Activated CD8-positive, alpha-beta memory T cell treated with anti-CD3 and anti-CD28 coated beads for 1 hour (primary cell): ENCODE data around the gene PAGE4.

Experiments
- DNase-seq, 2 donors: peaks; one replicate each; pipeline ENCODE4 v3.0.0-alpha.2; 2020; ENCODE audit warnings: low read depth in 1 of 2; ENCODE audit errors: extremely low read depth in 1 of 2

PAGE4 gene, protein sequence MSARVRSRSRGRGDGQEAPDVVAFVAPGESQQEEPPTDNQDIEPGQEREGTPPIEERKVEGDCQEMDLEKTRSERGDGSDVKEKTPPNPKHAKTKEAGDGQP

DNA sequence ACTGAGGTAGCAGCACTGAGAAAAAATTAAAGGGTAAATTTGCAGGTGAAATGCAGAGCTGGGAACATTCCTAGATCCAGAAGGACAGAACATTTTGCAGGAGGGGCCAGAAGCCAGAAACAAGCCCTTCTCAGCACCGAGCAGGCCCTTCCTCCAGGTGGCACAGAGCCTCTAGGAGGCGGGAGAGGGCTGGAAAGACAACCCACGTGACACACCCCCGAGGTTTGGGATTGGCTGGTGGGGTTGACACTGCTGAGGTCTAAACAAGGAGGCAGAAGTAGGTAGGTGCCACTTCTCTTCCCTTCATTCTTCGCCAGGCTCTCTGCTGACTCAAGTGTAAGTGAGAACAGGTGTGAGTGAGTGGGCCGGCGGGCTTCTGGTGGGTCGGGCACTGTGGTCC, at the start of gene PAGE4:
PAGE4 (plus strand) TSS at position 288 of the 400 bp plus-strand sequence. CDS start 1,126 bp downstream, outside the sequence.
- DNase-seq: no peak

DNA sequence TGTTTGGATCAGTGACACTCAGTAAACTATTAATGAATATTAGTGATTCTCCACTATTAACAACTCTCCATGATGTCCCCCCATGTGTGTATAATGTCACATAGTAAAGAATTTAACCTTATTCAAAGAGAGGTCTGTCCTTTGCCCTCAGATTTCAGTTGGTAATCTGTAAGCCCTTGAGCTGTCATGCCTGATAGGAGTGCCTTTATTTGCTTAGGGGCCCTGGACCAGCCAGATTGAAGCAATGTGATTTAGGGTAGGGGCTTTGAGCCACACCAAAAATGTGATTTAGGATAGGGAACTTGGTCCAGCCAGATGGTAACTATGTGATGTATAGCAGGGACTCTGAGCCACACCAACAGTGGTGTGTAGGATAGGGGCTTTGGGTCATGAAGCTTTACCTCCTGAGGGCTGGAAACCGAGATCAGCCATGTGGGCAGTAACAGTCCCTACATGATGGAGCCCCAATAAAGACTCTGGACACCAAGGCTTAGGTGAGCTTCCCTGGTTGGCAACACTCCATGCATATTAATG, 44.3 kb upstream of the PAGE4 start:
- DNase-seq: no peak

DNA sequence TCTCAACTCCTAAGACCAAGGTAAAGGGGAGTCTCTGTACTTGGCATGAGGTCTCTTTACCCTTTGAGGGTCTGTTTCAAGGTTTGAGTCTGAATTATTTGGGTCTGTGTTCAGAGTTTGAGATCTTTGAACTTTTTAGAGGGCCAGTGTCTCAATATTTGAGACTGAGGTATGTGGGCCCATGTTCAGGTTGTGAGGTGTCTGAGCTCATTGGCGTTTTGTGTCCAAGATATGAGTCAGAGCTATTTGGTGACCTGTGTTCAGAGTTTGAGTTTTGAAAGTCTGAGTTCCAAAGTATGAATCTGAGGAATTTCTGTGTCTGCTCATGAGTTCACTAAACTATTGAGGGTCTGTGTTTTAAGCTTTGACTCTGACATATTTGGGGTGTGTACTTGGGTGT, 36.7 kb upstream of the PAGE4 start:
- DNase-seq: no peak

DNA sequence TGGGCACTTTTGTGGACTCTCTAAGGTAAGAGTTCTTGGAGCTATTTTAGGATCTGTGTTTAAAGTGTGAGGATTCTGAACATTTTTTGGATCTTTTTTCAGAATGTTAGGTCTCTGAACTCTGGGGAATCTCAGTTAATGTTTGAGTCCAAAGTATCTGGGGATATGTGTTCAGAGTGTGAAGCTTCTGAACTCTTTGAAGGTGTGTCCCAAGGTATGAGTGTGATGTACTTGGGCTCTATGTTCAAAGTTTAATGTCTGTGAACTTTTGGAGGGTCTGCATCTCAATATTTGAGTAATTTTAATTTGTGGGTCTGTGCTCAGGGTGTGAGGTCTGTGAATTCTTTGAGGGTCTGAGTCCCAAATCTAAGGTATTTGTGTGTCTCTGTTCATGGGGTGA, 35.4 kb upstream of the PAGE4 start:
- DNase-seq: no peak

DNA sequence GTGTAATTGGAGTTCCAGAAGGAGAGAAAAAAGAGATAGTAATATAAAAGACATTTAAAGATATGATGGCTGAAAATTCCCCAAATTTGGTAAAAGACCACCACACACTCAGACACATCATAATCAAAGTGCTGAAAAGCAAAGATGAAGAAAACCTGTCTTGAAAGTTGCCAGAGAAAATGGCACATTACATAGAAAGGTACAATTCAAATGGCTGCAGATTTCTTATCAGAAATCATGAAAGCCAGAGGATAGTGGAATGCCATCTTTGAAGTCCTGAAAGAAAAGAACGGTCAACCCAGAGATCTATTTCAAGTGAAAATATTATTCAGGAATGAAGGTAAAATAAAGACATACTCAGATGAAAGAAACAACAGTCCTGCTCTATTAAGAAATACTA, 29.3 kb upstream of the PAGE4 start:
- DNase-seq: no peak

DNA sequence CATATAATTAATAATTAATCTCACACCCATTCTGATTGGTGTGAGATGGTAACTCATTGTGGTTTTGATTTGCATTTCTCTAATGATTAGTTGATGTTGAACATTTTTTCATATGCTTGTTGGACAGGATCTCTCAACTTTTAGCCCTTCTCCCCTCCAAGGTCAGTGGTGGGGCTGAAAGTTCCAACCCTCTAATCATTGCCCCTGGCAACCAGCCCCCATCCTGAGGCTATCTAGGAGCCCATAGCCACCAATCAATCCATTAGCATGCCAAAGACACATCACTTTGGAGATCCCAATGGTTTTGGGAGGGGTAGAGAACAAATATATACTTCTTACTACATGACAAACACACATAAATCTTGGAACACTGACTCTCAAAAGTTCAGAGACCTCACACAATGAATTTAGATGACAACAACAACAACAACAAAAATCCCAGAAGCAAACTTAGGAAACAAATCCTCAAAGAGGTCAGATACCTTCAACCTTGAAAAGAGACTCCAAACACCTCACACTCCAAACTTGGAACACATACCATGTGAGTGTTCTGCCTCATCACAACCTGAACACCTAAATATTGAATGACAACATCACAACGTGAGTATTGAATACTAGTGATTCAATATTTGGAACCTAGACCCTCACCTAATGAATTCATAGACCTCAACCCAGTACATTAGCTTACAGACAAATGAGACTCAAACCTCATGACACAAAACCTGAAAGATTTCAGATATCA, 19.0 kb upstream of the PAGE4 start:
- no peak for DNase-seq

DNA sequence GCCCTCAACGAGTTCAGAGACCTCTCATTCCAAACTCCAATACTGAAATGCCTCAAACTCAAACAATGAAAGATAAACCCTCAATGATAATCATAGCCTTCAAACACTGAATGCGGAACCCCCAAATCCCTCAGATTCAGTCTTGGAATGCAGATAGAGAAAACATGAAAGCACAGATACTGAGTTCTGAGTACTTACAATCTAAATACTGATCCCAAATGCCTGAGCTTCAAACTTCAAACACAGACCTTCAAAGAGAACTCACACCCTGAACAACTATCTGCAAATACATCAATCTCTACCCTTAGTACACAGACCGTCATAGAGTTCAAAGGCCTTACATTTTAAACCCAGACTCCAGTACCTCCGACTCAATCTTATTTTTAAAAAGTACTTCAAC, 16.9 kb upstream of the PAGE4 start:
- DNase-seq: no peak

DNA sequence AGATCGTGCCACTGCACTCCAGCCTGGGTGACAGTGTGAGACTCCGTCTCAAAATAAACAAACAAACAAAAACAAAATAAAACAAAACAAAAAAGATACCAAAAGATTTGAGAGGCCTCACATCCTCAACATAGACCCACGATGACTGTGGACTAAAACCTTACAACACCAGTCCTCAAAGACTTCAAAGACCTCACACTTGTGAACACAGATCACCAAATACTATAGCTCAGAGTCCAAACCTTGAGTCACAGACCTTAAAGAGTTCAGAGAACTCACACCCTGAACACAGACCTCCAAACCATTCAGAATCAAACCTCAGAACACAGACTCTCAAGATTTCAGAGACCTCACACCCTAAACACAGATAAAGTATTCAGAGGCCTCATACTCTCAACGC, 12.7 kb upstream of the PAGE4 start:
- DNase-seq: no peak

DNA sequence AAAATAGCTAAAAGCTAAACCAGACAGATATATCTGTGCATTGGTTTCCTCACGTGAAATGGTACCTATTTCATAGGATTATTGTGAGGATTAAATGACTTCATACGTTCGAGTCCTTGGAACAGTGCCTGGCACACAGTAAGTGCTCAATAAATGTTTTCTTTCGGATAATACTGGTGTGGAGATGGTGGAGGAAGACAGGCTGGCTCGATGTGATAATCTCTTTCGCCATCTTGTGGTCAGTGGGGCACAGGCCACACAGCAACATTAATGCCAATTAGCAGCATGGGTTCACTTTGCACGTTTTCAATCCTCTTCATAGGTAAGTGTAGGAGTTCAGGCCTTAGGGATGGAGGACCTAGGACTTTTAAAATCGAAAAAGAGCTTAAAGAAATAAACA, 9.3 kb downstream of the PAGE4 start:
- no peak for DNase-seq

DNA sequence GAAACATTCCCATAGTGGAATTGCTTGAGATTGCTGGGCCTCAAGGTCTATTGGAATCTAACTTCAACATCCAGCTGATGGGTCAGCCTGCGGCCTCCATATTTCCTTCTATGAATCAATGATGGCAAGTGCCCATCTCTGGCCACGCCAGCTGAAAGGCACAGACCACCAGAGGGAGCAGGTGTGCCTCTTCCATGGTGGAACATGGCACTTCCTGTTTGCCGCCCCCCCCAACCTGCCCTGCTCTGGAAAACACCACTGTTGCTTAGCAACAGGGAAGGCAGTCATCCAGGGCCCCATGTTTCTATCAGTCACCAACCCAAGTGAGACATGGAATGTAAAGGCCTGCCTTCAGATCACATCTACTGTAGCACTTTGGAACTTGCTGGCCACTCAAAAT, 11.6 kb downstream of the PAGE4 start:
- peak in 1 of 2 donors; percentile 3 for DNase-seq

DNA sequence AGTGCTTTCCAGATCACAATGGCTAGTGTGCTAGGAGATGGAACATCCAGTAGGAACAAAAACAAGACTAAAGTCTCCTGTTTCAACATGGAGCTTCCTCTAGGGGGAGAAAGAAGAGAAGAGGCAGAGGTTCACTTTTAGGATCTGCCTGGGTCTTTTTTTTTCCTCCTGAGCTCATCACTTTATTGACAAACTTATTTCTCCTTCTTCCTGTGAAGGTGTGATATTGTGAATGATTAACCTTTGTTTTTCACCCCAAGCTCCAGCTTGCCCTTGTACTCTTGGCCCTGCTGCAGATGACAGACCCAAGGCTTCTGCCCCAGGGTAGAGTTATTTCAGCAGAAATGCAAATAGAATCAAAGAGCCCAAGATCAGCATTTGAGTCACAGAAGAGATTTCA, 13.5 kb downstream of the PAGE4 start:
- DNase-seq: no peak

DNA sequence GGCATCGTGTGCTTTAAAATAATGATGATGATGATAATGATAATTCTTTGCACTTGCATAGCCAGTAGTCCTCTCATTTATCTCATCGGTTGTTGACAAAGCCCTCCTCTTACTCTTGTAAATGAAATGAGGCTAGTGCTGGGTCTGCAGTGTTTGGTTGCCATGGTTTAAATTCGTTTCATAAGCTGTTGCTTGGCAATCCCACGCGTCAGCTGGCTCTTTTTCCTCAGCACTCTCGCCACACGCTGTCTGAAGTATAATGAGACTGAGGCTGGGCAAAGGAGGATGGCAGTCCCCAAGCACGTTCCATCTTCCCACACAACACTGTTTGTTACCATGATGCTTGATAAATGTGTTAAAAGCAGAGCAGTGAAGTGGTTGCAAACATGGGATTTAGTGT, 15.5 kb downstream of the PAGE4 start:
- no peak for DNase-seq

DNA sequence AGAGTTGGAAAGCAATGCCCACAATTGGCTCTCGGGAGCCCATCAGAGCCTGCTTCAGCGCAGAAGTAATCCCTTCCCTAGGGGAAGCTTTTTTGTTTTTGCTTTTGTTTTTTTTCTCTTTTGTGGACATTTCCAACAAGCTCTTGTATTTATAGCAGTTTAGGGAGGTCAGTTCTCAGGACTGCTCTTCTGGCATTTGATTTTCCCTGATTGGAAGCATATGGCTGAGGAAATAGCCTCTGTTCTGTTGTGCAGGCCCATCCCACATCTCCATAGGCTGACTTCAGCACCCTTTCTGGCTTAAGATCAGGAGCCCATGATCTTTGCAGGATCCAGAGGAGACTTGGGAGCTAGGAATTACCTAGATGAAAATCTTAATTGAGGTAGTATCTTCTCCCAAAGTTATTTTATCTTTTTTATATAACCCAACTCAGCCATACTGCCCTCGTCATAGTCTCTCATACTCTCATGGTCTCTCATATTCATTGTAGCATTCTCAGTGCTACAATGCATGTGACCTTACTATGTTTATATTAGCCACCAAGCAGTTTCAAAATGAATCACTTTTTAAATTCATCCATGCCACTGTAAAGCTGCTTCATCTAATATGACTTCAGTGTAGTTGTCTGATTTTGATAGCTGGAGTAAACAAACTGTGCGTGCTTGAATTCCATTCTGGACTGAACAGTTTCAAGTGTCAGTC, 16.7 kb downstream of the PAGE4 start:
- DNase-seq: no peak

DNA sequence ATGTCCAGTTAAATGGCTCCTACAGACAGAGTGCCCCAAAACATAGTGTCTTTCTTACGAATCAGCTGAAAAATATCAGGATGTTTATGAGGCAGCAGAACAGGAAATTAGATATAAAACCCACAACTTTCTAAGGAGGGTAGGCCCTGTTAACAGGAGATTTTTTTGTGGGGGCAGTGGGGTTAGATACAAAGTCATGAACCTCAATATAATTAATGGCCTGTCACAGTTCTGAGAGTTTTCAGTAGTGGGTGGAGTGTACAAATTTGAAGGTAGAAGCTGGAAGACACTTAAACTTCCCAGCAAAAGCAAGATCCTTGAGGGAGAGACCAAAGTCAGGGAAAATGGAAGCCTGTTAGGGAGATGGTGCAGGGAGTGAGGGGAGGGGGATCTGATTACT, 17.4 kb downstream of the PAGE4 start:
- DNase-seq: no peak

DNA sequence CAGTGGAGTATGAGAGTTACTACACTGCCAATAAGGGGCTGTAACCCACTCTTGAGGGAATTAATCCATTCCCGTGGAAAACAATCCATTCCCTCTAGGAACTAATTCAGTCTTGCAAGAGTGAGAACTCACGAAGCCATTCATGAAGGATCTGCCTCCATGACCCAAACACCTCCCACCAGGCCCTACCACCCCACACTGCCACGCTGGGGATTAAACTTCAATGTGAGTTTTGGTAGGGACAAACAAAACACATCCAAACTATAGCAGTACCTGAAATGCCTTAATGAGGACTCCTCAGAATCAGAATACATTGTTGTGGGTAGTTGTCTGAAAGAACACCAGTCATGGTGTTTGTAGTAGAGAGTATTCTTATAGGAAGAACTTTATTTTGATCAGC, 19.2 kb downstream of the PAGE4 start:
- no peak for DNase-seq

DNA sequence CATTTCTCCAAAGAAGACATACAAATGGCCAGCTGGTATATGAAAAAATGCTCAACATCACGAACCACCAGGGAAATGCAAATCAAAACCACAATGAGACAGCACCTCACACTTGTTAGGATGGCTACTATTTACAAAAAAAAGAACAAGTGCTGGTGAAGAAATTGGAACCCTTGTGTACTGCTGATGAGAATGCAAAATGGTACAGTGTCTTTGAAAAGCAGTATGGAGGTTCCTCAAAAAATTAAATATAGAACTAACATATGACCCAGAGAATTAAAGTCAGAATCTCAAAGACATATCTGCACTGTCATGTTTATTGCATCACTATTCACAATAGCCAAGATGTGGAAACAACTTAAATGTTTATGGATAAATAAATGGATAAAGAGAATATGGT, 20.9 kb downstream of the PAGE4 start:
- no peak for DNase-seq

DNA sequence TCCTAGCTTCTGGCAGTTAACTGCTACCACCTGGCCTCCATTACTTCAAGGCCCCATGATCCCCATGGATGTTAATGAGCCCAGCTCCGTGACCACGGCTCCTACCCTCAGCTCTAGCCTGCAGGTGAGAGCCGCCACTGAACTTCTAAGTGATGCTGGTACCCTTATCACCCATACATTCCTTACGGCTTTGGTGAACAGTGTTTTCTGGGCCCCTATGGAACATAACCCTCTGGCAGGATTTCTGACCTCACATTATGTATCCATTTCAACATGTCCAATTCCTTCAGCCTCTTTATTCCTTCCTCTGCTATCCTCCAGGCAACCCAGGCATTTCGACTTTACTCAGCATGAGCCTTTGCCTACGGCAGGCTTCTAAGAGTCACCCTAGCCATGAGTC, 24.6 kb downstream of the PAGE4 start:
- no peak for DNase-seq

DNA sequence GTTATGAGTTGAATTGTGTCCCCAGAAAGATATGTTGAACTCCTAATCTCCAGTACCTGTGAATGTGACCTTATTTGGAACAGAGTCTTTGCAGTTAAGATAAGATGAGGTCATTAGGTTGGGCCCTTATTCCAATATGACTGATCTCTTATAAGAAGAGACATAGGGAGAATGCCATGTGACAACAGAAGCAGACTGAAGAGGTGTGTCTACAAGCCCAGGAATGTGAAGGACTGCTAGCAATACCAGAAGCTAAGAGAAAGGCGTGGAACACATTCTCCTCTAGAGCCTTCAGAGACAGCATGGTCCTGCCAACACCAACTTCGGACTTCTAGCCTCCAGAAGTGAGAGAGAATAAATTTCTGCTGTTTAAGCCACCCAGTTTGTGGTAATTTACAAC, 27.7 kb downstream of the PAGE4 start:
- DNase-seq: no peak

DNA sequence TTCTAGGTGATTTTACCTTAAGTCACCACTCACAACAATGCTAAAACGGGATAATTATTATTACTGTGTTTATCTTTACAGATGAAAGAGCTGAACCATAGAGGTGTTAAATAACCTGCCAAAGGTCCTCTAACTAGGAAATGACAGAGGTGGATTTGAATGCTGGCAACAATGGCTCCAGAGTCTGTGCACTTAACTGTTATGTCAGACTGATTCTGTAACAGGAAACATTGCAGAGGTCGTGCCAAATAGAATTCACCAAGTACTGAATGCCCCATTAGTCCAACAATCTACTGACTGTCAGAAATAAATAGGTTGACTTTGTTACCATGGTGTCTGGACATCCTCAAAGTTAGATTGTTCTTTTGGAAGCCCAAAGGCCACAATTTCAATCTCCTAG, 29.2 kb downstream of the PAGE4 start:
- no peak for DNase-seq

DNA sequence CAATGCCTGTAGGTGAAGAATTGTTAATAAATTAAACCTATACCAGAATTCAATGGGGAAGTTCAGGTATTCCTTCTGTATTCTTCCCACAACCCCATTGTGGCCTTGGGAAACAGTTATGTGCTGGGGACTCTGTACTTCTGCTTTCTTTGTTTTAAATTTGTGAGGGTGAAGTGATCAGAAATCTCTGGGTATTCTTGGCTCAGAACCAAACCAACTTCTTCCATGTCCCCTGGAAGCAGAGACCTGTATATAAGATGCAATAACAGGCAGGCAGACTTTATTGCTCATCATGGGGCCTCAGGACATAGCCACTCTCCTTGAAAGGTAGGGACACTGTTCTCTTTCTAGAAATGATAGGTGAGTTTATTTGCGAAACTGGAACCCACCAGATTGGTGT, 30.4 kb downstream of the PAGE4 start:
- DNase-seq: no peak

DNA sequence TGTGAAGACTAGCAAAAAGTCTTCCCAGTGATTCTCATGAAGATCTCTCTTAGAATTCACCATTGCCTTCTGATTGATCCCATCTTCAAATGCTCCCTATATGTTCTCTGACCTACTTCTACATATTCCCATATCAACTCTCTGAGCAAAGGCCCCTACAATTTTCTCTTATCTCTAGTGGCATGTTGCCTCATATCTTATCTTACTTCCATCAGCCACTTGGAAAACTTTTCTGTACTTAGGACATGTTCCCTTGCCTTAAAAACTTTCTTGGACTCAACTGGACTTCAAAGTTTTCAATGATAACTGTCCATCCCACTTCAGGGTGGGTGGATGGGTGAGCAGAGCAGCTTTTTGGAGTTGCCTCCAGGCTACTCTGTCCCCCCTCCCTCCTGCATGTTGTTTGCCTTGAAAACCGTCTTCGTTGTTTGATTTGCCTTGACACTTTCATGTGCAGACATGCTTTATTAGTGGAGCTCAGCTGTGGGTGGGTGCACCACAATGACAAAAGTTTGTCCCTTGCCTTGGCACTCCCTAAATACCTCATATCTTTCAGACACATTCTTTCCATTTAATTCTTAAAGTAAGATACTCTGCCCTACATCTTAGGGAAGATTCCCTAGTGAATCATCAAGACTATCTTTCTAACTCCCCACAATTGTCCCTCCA, 31.9 kb downstream of the PAGE4 start:
- DNase-seq: no peak

DNA sequence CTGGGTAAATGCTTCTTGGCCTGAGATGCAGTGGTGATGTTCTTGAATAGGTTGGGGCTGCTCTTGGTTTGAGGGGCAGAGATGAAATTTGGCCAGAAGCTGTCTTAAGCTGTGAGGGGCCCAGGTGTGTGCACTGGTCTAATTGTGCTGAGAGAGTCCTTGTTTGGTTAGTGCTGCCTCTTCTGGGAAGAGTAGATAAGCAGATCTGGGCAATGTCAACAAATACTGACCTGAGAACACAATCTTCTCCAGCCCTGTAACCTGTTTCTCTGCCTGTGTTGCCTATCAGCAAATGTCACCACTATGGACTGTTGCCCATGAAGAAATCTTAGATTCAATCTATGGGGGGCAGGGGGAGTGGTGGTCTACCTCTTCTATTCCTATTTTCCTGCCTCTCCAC, 33.0 kb downstream of the PAGE4 start:
- DNase-seq: no peak
